PC-3 (cell line): ENCODE data around the gene RPS6KA2. TPM values are rescaled to one million over a fixed set of nuclear protein-coding genes. Genes with fewer than 3 reads are reported as not detected.

Experiments used
- ATAC-seq: fragments of 200-7000 bp; cut with Tn5 transposase; 2 replicates; pipeline ENCODE4 v1.9.1; 2020; ENCODE audit warnings: mild to moderate bottlenecking, moderate library complexity
- BruUV-seq: library from RNA; stranded (reverse); fragments of 400-500 nt; replicated peaks from 2 replicates; lab custom pipeline; 2021; lab: Mats Ljungman, UMichigan
- CTCF ChIA-PET: fragments of 300-600 bp; sonication (Branson Sonifier 250); formaldehyde crosslinking; loops from one replicate; lab custom pipeline; 2022; ENCODE audit warnings: antibody characterized with exemption; lab: Charles Lee
- POLR2A ChIA-PET: fragments of 300-600 bp; sonication (Branson Sonifier 250); formaldehyde crosslinking; loops from one replicate; lab custom pipeline; 2022; ENCODE audit warnings: antibody characterized with exemption; ENCODE audit not compliant: unreplicated experiment; lab: Charles Lee
- DNase-seq: peaks from one replicate; pipeline ENCODE4 v3.0.0-alpha.2; 2015
- H2AFZ ChIP-seq: fragments of 300-600 bp; sonication (generic); 2 replicates; pipeline ENCODE4 v1.6.0; 2016; ENCODE audit warnings: antibody characterized with exemption, low read length
- H3F3A ChIP-seq: fragments of 300-600 bp; sonication (generic); one replicate; pipeline ENCODE4 v1.6.0; 2017; ENCODE audit warnings: antibody characterized with exemption, low read length, control low read depth, mild to moderate bottlenecking; ENCODE audit not compliant: unreplicated experiment
- H3K27ac ChIP-seq: fragments of 300-600 bp; sonication (generic); 2 replicates; pipeline ENCODE4 v1.5.1; 2016; ENCODE audit warnings: mild to moderate bottlenecking, low read length
- H3K27me3 ChIP-seq: fragments of 300-600 bp; sonication (generic); 2 replicates; pipeline ENCODE4 v1.6.1; 2016; ENCODE audit warnings: low read length, mixed read lengths
- H3K36me3 ChIP-seq: fragments of 300-600 bp; sonication (generic); 2 replicates; pipeline ENCODE4 v1.6.1; 2016; ENCODE audit warnings: low read depth, mixed run types, low read length, mixed read lengths
- H3K4me1 ChIP-seq: fragments of 300-600 bp; sonication (generic); 2 replicates; pipeline ENCODE4 v1.5.1; 2016; ENCODE audit warnings: low read length; ENCODE audit not compliant: insufficient read depth
- H3K4me2 ChIP-seq: fragments of 300-600 bp; sonication (generic); 2 replicates; pipeline ENCODE4 v1.6.0; 2016; ENCODE audit warnings: low read length
- H3K4me3 ChIP-seq: fragments of 300-600 bp; sonication (generic); 2 replicates; pipeline ENCODE4 v1.5.1; 2016; ENCODE audit warnings: mild to moderate bottlenecking, low read length, mixed read lengths
- H3K79me2 ChIP-seq: fragments of 300-600 bp; sonication (generic); 2 replicates; pipeline ENCODE4 v1.6.1; 2017; ENCODE audit warnings: low read length, mixed read lengths
- H3K9ac ChIP-seq: fragments of 300-600 bp; sonication (generic); 2 replicates; pipeline ENCODE4 v1.6.0; 2016; ENCODE audit warnings: mild to moderate bottlenecking, low read length
- H3K9me2 ChIP-seq: fragments of 300-600 bp; sonication (generic); replicated peaks from 2 replicates; pipeline ENCODE4 v1.6.1; 2016; ENCODE audit warnings: mixed run types, low read length, mixed read lengths
- H3K9me3 ChIP-seq: fragments of 300-600 bp; sonication (generic); 2 replicates; pipeline ENCODE4 v1.6.1; 2016; ENCODE audit warnings: low read length, mixed read lengths
- H4K20me1 ChIP-seq: fragments of 300-600 bp; sonication (generic); 2 replicates; pipeline ENCODE4 v1.6.1; 2016; ENCODE audit warnings: low read length, mixed read lengths
- CTCF ChIP-seq: fragments of 300-600 bp; sonication (generic); conservative IDR thresholded peaks from 2 replicates; pipeline ENCODE4 v1.5.1; 2017; ENCODE audit warnings: antibody characterized with exemption, low read depth, mild to moderate bottlenecking, low read length
- EZH2 ChIP-seq: fragments of 300-600 bp; sonication (generic); IDR thresholded peaks from one replicate; pipeline ENCODE4 v1.6.1; 2017; ENCODE audit warnings: antibody characterized with exemption, mild to moderate bottlenecking, low read length; ENCODE audit not compliant: unreplicated experiment
- EZH2phosphoT487 ChIP-seq: fragments of 300-600 bp; sonication (generic); IDR thresholded peaks from 2 replicates; pipeline ENCODE4 v1.6.1; 2018; ENCODE audit warnings: mild to moderate bottlenecking, antibody characterized with exemption, low read length, borderline replicate concordance
- intact Hi-C: fragments of 100-400 bp; cut with micrococcal nuclease; formaldehyde crosslinking; loops from 2 replicates; pipeline ENCODE4 v1.9.0; 2023
- total RNA-seq: library from RNA; depleted of rRNA; stranded (reverse); fragments of >200 nt; gene quantifications from 2 replicates; pipeline ENCODE4 v1.2.3, GENCODE V29; 2014

Gene RPS6KA2
- total RNA-seq, 1 experiment from 2014 or later, result 5.1 TPM

GRCh38 chr6:166493427-166494100 lies 133.5 kb downstream of the RPS6KA2 start:
- no peak overlapping the region for H3K4me2 ChIP-seq
- no peak for TF ChIP-seq CTCF
- no peak for TF ChIP-seq EZH2phosphoT487
- no peak for TF ChIP-seq EZH2
- H3K79me2 ChIP-seq, result no peaks in the 10 kb centered on the region
- no TSS peak for BruUV-seq
- ATAC-seq (no peak), DNase-seq (no peak)
- CTCF ChIA-PET, result no interaction called here
- H3F3A ChIP-seq, result no peaks in the 10 kb centered on the region
- H2AFZ ChIP-seq, result no peak overlapping the region
- no peak overlapping the region for H3K4me3 ChIP-seq
- no peaks in the 10 kb centered on the region for H3K36me3 ChIP-seq
- POLR2A ChIA-PET, result no interaction called here
- no peaks in the 10 kb centered on the region for H4K20me1 ChIP-seq
- H3K9me2 ChIP-seq, result no peaks in the 10 kb centered on the region
- H3K4me1 ChIP-seq, result no peaks in the 10 kb centered on the region
- no peak overlapping the region for H3K27ac ChIP-seq
- no peaks in the 10 kb centered on the region for H3K27me3 ChIP-seq
- H3K9me3 ChIP-seq, result no peaks in the 10 kb centered on the region
- H3K9ac ChIP-seq, result no peak overlapping the region
- intact Hi-C loops, result no loop called here

- ChIA-PET POLR2A (no interaction called here), CTCF (no interaction called here)
Measured at GRCh38 chr6:166492092-166492741, 134.8 kb downstream of the RPS6KA2 start.

More at GRCh38 chr6:166492092-166492741, 134.8 kb downstream of the RPS6KA2 start:
- Histone ChIP-seq H3K4me3 (no peak overlapping the region), H3K4me1 (no peaks in the 10 kb centered on the region), H3K9me3 (no peaks in the 10 kb centered on the region), H4K20me1 (no peaks in the 10 kb centered on the region), H3K9me2 (no peaks in the 10 kb centered on the region), H2AFZ (no peak overlapping the region), H3K4me2 (no peak overlapping the region), H3K9ac (no peak overlapping the region), H3K27ac (no peak overlapping the region), H3F3A (no peaks in the 10 kb centered on the region), H3K79me2 (no peaks in the 10 kb centered on the region), H3K27me3 (no peaks in the 10 kb centered on the region), H3K36me3 (no peaks in the 10 kb centered on the region)
- intact Hi-C loops, result no loop called here
- TF ChIP-seq EZH2, result no peak
- no peak for TF ChIP-seq EZH2phosphoT487
- no peak for TF ChIP-seq CTCF
- BruUV-seq, result no TSS peak
- ATAC-seq, result no peak
- DNase-seq, result no peak
